Thyroid gland (tissue), 4 donors: Measurements from ENCODE around the gene HP1BP3.

ENCODE experiments used
- CTCF ChIP-seq, 6 experiments: fragments of 200-600 bp in 3 of 6; fragments of 450-650 bp in 3 of 6; sonication (generic) in 3 of 6; IDR thresholded peaks; one replicate each; pipeline ENCODE4 v1.5.1; 2016 to 2019; ENCODE audit warnings: antibody characterized with exemption in 6 of 6, mild to moderate bottlenecking in 2 of 6, inconsistent platforms in 1 of 6, moderate library complexity in 1 of 6
- POLR2A ChIP-seq, 2 donors: fragments of 450-650 bp; IDR thresholded peaks; one replicate each; pipeline ENCODE4 v1.6.1; 2017; ENCODE audit warnings: antibody characterized with exemption in 2 of 2, mild to moderate bottlenecking in 2 of 2, moderate library complexity in 1 of 2

- TF ChIP-seq CTCF (IDR thresholded peaks at IDR 0.05) (no peak), POLR2A (IDR thresholded peaks at IDR 0.05) (no peak)
Measured at GRCh38 chr1:20721117-20722061, 65.7 kb downstream of the HP1BP3 start.
